IgD-negative memory B cell (primary cell): ENCODE measurements around the gene VPS45. TPM values are rescaled to one million over a fixed set of nuclear protein-coding genes. Genes with fewer than 3 reads are reported as not detected.

Source experiments
- H3K27ac Mint-ChIP-seq, 3 donors: one replicate each; pipeline ENCODE4 v1.8.0; 2020 to 2022; ENCODE audit warnings: mild to moderate bottlenecking in 3 of 3, mixed read lengths in 3 of 3, moderate library complexity in 1 of 3
- H3K27me3 Mint-ChIP-seq: one replicate; pipeline ENCODE4 v1.8.0; 2021; ENCODE audit warnings: mixed read lengths
- H3K36me3 Mint-ChIP-seq: one replicate; pipeline ENCODE4 v1.8.0; 2020; ENCODE audit warnings: mild to moderate bottlenecking, mixed read lengths
- H3K4me1 Mint-ChIP-seq, 3 donors: one replicate each; pipeline ENCODE4 v1.8.0; 2020 to 2022; ENCODE audit warnings: mixed read lengths in 3 of 3, mild to moderate bottlenecking in 1 of 3
- H3K4me3 Mint-ChIP-seq, 4 donors: one replicate each; pipeline ENCODE4 v1.8.0; 2020 to 2022; ENCODE audit warnings: mild to moderate bottlenecking in 4 of 4, mixed read lengths in 4 of 4, moderate library complexity in 3 of 4
- H3K9me3 Mint-ChIP-seq, 3 donors: one replicate each; pipeline ENCODE4 v1.8.0; 2020 to 2021; ENCODE audit warnings: mixed read lengths in 3 of 3, mild to moderate bottlenecking in 1 of 3
- polyA plus RNA-seq: library from polyadenylated mRNA; unstranded; fragments of 300-500 nt; fragmentation: Illumina TruSeq; gene quantifications from one replicate; pipeline ENCODE4 v1.2.3, GENCODE V29; 2021

Gene VPS45
- polyA plus RNA-seq, 1 donor from 2014 or later: 17.0 TPM

GRCh38 chr1:150089846-150090520 lies 22.4 kb downstream of the VPS45 start:
- peak overlapping the region; percentile 3 to 96 (median 7) for H3K27ac Mint-ChIP-seq
- peaks cover 6% of the 10 kb centered on the region for H3K36me3 Mint-ChIP-seq
- H3K4me3 Mint-ChIP-seq: peak overlapping the region; percentile 5 to 71 (median 45)
- no peaks in the 10 kb centered on the region for H3K9me3 Mint-ChIP-seq
- H3K4me1 Mint-ChIP-seq: peaks cover 12 to 32% (median 26%) of the 10 kb centered on the region in 3 donors
- H3K27me3 Mint-ChIP-seq: no peaks in the 10 kb centered on the region

GRCh38 chr1:150092180-150092791 lies 24.7 kb downstream of the VPS45 start:
- peak overlapping the region in 1 of 4 donors; percentile 41 for H3K4me3 Mint-ChIP-seq
- H3K27me3 Mint-ChIP-seq: no peaks in the 10 kb centered on the region
- H3K27ac Mint-ChIP-seq: no peak overlapping the region
- peaks cover 12 to 32% (median 27%) of the 10 kb centered on the region in 3 donors for H3K4me1 Mint-ChIP-seq
- H3K36me3 Mint-ChIP-seq: peaks cover 6% of the 10 kb centered on the region
- H3K9me3 Mint-ChIP-seq: no peaks in the 10 kb centered on the region

GRCh38 chr1:150093805-150094204 lies 26.2 kb downstream of the VPS45 start:
- peaks cover 12 to 28% (median 25%) of the 10 kb centered on the region in 3 donors for H3K4me1 Mint-ChIP-seq
- H3K27ac Mint-ChIP-seq: no peak overlapping the region
- no peaks in the 10 kb centered on the region for H3K9me3 Mint-ChIP-seq
- H3K4me3 Mint-ChIP-seq: no peak overlapping the region
- H3K27me3 Mint-ChIP-seq: no peaks in the 10 kb centered on the region
- H3K36me3 Mint-ChIP-seq: peaks cover 4% of the 10 kb centered on the region

DNA sequence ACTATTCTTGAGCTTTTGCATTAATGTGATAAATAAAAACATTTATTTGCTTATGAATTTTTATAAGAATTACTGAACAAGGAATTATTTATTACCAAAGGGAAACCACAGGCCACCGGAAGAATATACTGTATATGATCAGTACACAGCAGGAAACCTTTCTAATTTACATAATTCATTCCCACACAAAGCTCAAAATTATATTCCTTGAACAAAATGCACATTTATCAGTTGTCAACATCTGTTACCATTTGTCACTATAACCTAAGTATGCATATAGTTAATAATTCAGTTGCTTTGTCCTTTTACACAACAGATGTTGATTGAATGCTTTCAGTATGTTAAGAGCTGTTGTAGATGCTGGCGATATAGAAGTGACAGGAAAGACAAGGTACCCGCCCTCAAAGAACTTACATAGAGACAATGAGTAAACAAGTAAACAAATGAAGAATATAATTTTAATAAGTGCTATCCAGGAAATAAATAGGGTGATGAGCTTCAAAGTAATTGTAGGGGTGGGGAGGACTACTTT lies 27.2 kb downstream of the VPS45 start:
- no peak overlapping the region for H3K27ac Mint-ChIP-seq
- no peaks in the 10 kb centered on the region for H3K9me3 Mint-ChIP-seq
- H3K36me3 Mint-ChIP-seq: peaks cover 4% of the 10 kb centered on the region
- peaks cover 13 to 23% (median 18%) of the 10 kb centered on the region in 3 donors for H3K4me1 Mint-ChIP-seq
- no peaks in the 10 kb centered on the region for H3K27me3 Mint-ChIP-seq
- H3K4me3 Mint-ChIP-seq: peak overlapping the region in 1 of 4 donors; percentile 65

- H3K27ac Mint-ChIP-seq: no peak overlapping the region
- peaks cover 8% of the 10 kb centered on the region for H3K36me3 Mint-ChIP-seq
- peaks cover 8 to 24% (median 12%) of the 10 kb centered on the region in 3 donors for H3K4me1 Mint-ChIP-seq
- no peaks in the 10 kb centered on the region for H3K27me3 Mint-ChIP-seq
- no peaks in the 10 kb centered on the region for H3K9me3 Mint-ChIP-seq
- H3K4me3 Mint-ChIP-seq: no peak overlapping the region
Measured at GRCh38 chr1:150102986-150103385, 35.4 kb downstream of the VPS45 start.

DNA sequence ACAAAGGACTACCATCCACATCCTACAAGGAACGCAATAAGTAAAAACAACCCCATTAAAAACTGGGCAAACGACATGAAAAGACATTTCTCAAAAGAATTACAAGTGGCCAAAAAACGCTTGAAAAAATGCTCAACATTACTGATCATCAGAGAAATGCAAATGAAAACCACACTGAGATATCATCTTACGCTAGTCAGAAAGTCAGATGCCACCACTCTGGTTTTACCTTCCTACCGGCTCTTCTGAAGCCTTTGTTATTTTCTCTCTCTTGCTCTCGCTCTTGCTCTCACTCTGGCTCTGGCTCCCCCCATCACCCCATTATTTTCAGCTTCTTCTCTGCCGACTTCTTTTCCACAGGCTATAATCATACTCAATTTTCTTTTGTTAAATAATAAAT lies 38.8 kb downstream of the VPS45 start:
- Mint-ChIP-seq H3K27me3 (no peaks in the 10 kb centered on the region), H3K36me3 (peaks cover 6% of the 10 kb centered on the region), H3K27ac (peak overlapping the region in 2 of 3 donors; percentile 8 to 11), H3K9me3 (no peaks in the 10 kb centered on the region), H3K4me1 (peaks cover 31 to 38% (median 33%) of the 10 kb centered on the region in 3 donors), H3K4me3 (peak overlapping the region in 1 of 4 donors; percentile 15)

- peaks cover 32 to 39% (median 34%) of the 10 kb centered on the region in 3 donors for H3K4me1 Mint-ChIP-seq
- H3K4me3 Mint-ChIP-seq: peak overlapping the region in 3 of 4 donors; percentile 54 to 87 (median 84)
- H3K36me3 Mint-ChIP-seq: peaks cover 13% of the 10 kb centered on the region
- H3K27ac Mint-ChIP-seq: peak overlapping the region; percentile 56 to 84 (median 80)
- no peaks in the 10 kb centered on the region for H3K9me3 Mint-ChIP-seq
- no peaks in the 10 kb centered on the region for H3K27me3 Mint-ChIP-seq
Measured at GRCh38 chr1:150109586-150109985, 42.0 kb downstream of the VPS45 start.

DNA sequence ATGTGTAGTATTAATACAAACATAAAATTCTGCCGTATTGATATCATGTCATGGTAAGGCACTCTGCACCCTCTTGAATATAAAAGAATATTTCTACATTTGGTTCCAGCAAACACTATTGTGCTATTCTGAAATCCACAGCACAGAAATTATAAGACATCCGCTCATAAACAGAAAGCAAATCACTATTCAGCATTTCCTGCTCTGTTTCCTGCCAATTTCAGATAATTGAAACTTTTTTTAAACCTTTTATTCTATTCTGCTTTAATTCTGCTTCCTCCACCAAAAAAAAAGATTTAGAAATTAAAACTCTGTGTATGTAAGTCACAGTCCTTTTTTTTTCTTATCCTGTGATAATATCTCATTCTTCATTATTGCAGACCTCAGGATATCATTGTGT lies 42.5 kb downstream of the VPS45 start:
- H3K27me3 Mint-ChIP-seq: no peaks in the 10 kb centered on the region
- H3K9me3 Mint-ChIP-seq: peaks cover 2 to 3% (median 2%) of the 10 kb centered on the region in 3 donors
- peaks cover 13% of the 10 kb centered on the region for H3K36me3 Mint-ChIP-seq
- H3K27ac Mint-ChIP-seq: peak overlapping the region; percentile 56 to 84 (median 80)
- peaks cover 32 to 38% (median 34%) of the 10 kb centered on the region in 3 donors for H3K4me1 Mint-ChIP-seq
- H3K4me3 Mint-ChIP-seq: peak overlapping the region; percentile 49 to 87 (median 69)

DNA sequence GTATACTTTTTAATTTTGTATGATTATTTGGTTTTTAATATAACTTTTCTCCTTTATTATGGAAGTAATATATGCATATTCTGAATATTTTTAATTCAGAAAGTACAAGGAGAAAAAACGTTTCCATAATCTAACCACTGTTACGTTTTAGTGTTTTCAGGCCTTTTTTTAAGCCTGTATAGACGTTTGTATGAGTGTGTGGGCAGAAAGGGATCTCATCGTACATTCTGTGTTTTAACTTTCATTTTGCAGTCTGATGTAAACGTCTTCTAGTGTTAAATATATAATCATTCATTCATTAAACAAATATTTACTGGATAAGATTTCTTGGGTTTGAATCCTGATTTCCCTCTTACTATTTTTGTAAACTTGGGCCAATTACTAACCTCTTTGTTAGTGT lies 44.1 kb downstream of the VPS45 start:
- Mint-ChIP-seq H3K4me1 (peaks cover 26 to 39% (median 28%) of the 10 kb centered on the region in 3 donors), H3K9me3 (peaks cover 2 to 12% (median 7%) of the 10 kb centered on the region in 3 donors), H3K27me3 (no peaks in the 10 kb centered on the region), H3K4me3 (no peak overlapping the region), H3K27ac (no peak overlapping the region), H3K36me3 (peaks cover 15% of the 10 kb centered on the region)

- Mint-ChIP-seq H3K36me3 (peaks cover 13% of the 10 kb centered on the region), H3K9me3 (peaks cover 2 to 12% (median 7%) of the 10 kb centered on the region in 3 donors), H3K4me3 (no peak overlapping the region), H3K4me1 (peaks cover 14 to 34% (median 19%) of the 10 kb centered on the region in 3 donors), H3K27me3 (no peaks in the 10 kb centered on the region), H3K27ac (peak overlapping the region in 1 of 3 donors; percentile 88)
Measured at GRCh38 chr1:150115121-150115520, 47.5 kb downstream of the VPS45 start.

- H3K9me3 Mint-ChIP-seq: peaks cover 4 to 12% (median 7%) of the 10 kb centered on the region in 3 donors
- no peak overlapping the region for H3K4me3 Mint-ChIP-seq
- H3K27ac Mint-ChIP-seq: peak overlapping the region in 1 of 3 donors; percentile 47
- H3K4me1 Mint-ChIP-seq: peaks cover 2 to 27% (median 7%) of the 10 kb centered on the region in 3 donors
- H3K27me3 Mint-ChIP-seq: no peaks in the 10 kb centered on the region
- H3K36me3 Mint-ChIP-seq: peaks cover 9% of the 10 kb centered on the region
Measured at GRCh38 chr1:150118716-150119115, 51.1 kb downstream of the VPS45 start.

- Mint-ChIP-seq H3K27ac (peak overlapping the region in 1 of 3 donors; percentile 29), H3K36me3 (peaks cover 6% of the 10 kb centered on the region), H3K4me1 (peaks cover 2 to 14% (median 7%) of the 10 kb centered on the region in 3 donors), H3K27me3 (no peaks in the 10 kb centered on the region), H3K9me3 (peaks cover 0 to 2% (median 0%) of the 10 kb centered on the region in 3 donors), H3K4me3 (no peak overlapping the region)
Measured at GRCh38 chr1:150121236-150121862, 53.8 kb downstream of the VPS45 start.

- no peak overlapping the region for H3K27ac Mint-ChIP-seq
- peaks cover 4% of the 10 kb centered on the region for H3K36me3 Mint-ChIP-seq
- peaks cover 7 to 9% (median 9%) of the 10 kb centered on the region in 3 donors for H3K4me1 Mint-ChIP-seq
- no peak overlapping the region for H3K4me3 Mint-ChIP-seq
- H3K9me3 Mint-ChIP-seq: peaks cover 0 to 2% (median 0%) of the 10 kb centered on the region in 3 donors
- H3K27me3 Mint-ChIP-seq: no peaks in the 10 kb centered on the region
Measured at GRCh38 chr1:150126811-150127210, 59.2 kb downstream of the VPS45 start.

- H3K4me3 Mint-ChIP-seq: no peak overlapping the region
- peaks cover 1% of the 10 kb centered on the region for H3K36me3 Mint-ChIP-seq
- no peaks in the 10 kb centered on the region for H3K27me3 Mint-ChIP-seq
- peaks cover 7 to 9% (median 9%) of the 10 kb centered on the region in 3 donors for H3K4me1 Mint-ChIP-seq
- peaks cover 0 to 2% (median 0%) of the 10 kb centered on the region in 3 donors for H3K9me3 Mint-ChIP-seq
- H3K27ac Mint-ChIP-seq: no peak overlapping the region
Measured at GRCh38 chr1:150127464-150127863, 59.9 kb downstream of the VPS45 start.

DNA sequence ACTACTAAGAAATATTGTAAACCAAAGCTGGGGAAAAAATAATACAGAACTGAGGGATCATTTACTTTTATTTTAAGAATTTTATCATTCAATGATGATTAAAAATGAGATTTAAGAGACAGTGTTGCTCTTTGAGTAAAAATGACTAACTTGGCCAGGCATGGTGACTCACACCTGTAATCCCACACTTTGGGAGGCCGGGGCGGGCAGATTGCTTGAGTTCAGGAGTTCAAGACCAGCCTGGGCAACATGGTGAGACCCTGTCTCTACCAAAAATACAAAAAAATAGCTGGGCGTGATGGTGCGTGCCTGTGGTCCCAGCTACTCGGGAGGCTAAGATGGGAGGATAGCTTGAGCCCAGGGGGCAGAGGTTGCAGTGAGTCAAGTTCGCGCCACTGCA lies 60.3 kb downstream of the VPS45 start:
- no peaks in the 10 kb centered on the region for H3K27me3 Mint-ChIP-seq

More for the DNA sequence above, 60.3 kb downstream of the VPS45 start:
- Mint-ChIP-seq H3K27ac (no peak overlapping the region), H3K4me1 (peaks cover 7 to 9% (median 9%) of the 10 kb centered on the region in 3 donors), H3K4me3 (no peak overlapping the region), H3K36me3 (peaks cover 1% of the 10 kb centered on the region), H3K9me3 (peaks cover 0 to 2% (median 0%) of the 10 kb centered on the region in 3 donors)
